Measurements from ENCODE around the gene C3orf85.

DNA sequence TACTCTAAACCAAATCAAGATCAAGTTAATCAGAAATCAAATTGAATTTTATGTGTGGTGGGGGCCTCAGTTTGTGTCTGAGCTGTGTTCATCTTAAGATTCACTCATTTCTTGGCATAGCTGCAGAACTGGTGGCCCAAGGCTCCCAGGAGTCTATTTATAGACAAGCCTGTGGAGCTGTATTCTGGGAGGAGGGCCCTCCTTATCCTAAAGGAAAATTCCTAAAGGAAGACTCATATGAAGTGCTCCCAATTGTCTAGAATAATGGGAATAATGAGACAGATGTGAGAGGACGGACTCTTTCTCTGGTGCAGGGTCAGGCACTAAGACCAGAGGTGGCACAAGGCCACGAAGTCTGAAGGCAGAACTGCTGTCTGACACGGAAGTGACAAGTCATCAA, 38.9 kb downstream of the C3orf85 start:
- TF ChIP-seq, protein P1, sequence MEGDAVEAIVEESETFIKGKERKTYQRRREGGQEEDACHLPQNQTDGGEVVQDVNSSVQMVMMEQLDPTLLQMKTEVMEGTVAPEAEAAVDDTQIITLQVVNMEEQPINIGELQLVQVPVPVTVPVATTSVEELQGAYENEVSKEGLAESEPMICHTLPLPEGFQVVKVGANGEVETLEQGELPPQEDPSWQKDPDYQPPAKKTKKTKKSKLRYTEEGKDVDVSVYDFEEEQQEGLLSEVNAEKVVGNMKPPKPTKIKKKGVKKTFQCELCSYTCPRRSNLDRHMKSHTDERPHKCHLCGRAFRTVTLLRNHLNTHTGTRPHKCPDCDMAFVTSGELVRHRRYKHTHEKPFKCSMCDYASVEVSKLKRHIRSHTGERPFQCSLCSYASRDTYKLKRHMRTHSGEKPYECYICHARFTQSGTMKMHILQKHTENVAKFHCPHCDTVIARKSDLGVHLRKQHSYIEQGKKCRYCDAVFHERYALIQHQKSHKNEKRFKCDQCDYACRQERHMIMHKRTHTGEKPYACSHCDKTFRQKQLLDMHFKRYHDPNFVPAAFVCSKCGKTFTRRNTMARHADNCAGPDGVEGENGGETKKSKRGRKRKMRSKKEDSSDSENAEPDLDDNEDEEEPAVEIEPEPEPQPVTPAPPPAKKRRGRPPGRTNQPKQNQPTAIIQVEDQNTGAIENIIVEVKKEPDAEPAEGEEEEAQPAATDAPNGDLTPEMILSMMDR (IDR thresholded peaks at IDR 0.05) = no peak
- no peak for TF ChIP-seq EP300 (IDR thresholded peaks at IDR 0.05)

All from ovary (tissue), 3 donors.